CD4-positive, CD25-positive, alpha-beta regulatory T cell (primary cell): Measurements from ENCODE around the gene CHGA. TPM values are rescaled to one million over a fixed set of nuclear protein-coding genes. Genes with fewer than 3 reads are reported as not detected.

ENCODE experiments used
- ATAC-seq, 2 donors: fragments of 150-1000 bp; cut with Tn5 transposase; one replicate each; pipeline ENCODE4 v1.10.0; 2021; ENCODE audit warnings: low read depth in 2 of 2, moderate number of reproducible peaks in 2 of 2, moderate library complexity in 1 of 2
- DNase-seq, 3 donors: peaks; one replicate each; pipeline versions ENCODE4 v3.0.0 to v3.0.0-alpha.2; 2012 to 2022; ENCODE audit warnings: mixed read lengths in 1 of 3
- H3K27ac ChIP-seq: one replicate; pipeline ENCODE4 v1.7.0; 2013; ENCODE audit warnings: mild to moderate bottlenecking, low read length; ENCODE audit not compliant: insufficient read depth, poor library complexity, severe bottlenecking
- H3K27me3 ChIP-seq: one replicate; pipeline ENCODE4 v1.7.0; 2013; ENCODE audit warnings: low read length; ENCODE audit not compliant: control insufficient read depth, insufficient read depth
- H3K36me3 ChIP-seq: one replicate; pipeline ENCODE4 v1.7.0; 2013; ENCODE audit warnings: mild to moderate bottlenecking, low read length, moderate library complexity; ENCODE audit not compliant: control insufficient read depth, insufficient read depth
- H3K4me1 ChIP-seq: 2 replicates; pipeline ENCODE4 v1.7.0; 2013; ENCODE audit warnings: mild to moderate bottlenecking, low read length; ENCODE audit not compliant: insufficient read depth, control insufficient read depth, poor library complexity, severe bottlenecking
- H3K4me3 ChIP-seq: one replicate; pipeline ENCODE4 v1.7.0; 2013; ENCODE audit warnings: low read depth, mild to moderate bottlenecking, low read length, moderate library complexity
- H3K9me3 ChIP-seq, 2 experiments: 1 replicate in 1 of 2; 2 replicates in 1 of 2; pipeline ENCODE4 v1.7.0; 2013; ENCODE audit warnings: low read length in 2 of 2, mild to moderate bottlenecking in 1 of 2, moderate library complexity in 1 of 2; ENCODE audit not compliant: control insufficient read depth in 2 of 2
- H3K27ac Mint-ChIP-seq, 3 donors: one replicate each; pipeline ENCODE4 v1.8.0; 2020 to 2022; ENCODE audit warnings: mild to moderate bottlenecking in 3 of 3, mixed read lengths in 3 of 3, moderate library complexity in 2 of 3
- H3K27me3 Mint-ChIP-seq: one replicate; pipeline ENCODE4 v1.8.0; 2022; ENCODE audit warnings: mild to moderate bottlenecking, mixed read lengths
- H3K36me3 Mint-ChIP-seq: one replicate; pipeline ENCODE4 v1.8.0; 2020; ENCODE audit warnings: mixed read lengths
- H3K4me1 Mint-ChIP-seq, 4 donors: one replicate each; pipeline ENCODE4 v1.8.0; 2020 to 2022; ENCODE audit warnings: mixed read lengths in 4 of 4, mild to moderate bottlenecking in 1 of 4
- H3K4me3 Mint-ChIP-seq, 4 donors: one replicate each; pipeline ENCODE4 v1.8.0; 2020 to 2022; ENCODE audit warnings: mild to moderate bottlenecking in 4 of 4, mixed read lengths in 4 of 4, moderate library complexity in 3 of 4
- H3K9me3 Mint-ChIP-seq, 7 donors: one replicate each; pipeline ENCODE4 v1.8.0; 2020 to 2022; ENCODE audit warnings: mixed read lengths in 7 of 7, mild to moderate bottlenecking in 3 of 7, moderate library complexity in 2 of 7
- polyA plus RNA-seq, 4 donors: library from polyadenylated mRNA; unstranded; fragments of 300-500 nt; fragmentation: Illumina TruSeq; gene quantifications; one replicate each; pipeline ENCODE4 v1.2.3, GENCODE V29; 2021
- total RNA-seq: library from RNA; stranded (reverse); gene quantifications from one replicate; pipeline ENCODE4 v1.2.3, GENCODE V29; 2022

Gene CHGA
- total and polyA plus RNA-seq, 5 donors from 2014 or later: 0.21 to 0.72 (median 0.33) TPM; not detected in 1

- no peak for DNase-seq
- Mint-ChIP-seq H3K4me1 (peaks cover 0 to 11% (median 3%) of the 10 kb centered on the region in 4 donors), H3K4me3 (no peak overlapping the region), H3K36me3 (peaks cover 18% of the 10 kb centered on the region), H3K27me3 (no peaks in the 10 kb centered on the region), H3K27ac (no peak overlapping the region), H3K9me3 (peaks cover 0 to 4% (median 1%) of the 10 kb centered on the region in 7 donors)
- no peaks in the 10 kb centered on the region for H3K9me3 ChIP-seq
- H3K27me3 ChIP-seq: no peaks in the 10 kb centered on the region
- ATAC-seq: no peak
- H3K36me3 ChIP-seq: peaks cover 20% of the 10 kb centered on the region
- no peak overlapping the region for H3K27ac ChIP-seq
- H3K4me1 ChIP-seq: no peaks in the 10 kb centered on the region
- no peak overlapping the region for H3K4me3 ChIP-seq
Measured at GRCh38 chr14:92962831-92963095, 39.8 kb downstream of the CHGA start.

- peaks cover 0 to 4% (median 1%) of the 10 kb centered on the region in 7 donors for H3K9me3 Mint-ChIP-seq
- peaks cover 0 to 11% (median 3%) of the 10 kb centered on the region in 4 donors for H3K4me1 Mint-ChIP-seq
- Histone ChIP-seq H3K36me3 (peaks cover 13% of the 10 kb centered on the region), H3K27ac (no peak overlapping the region), H3K4me1 (no peaks in the 10 kb centered on the region), H3K4me3 (no peak overlapping the region), H3K27me3 (no peaks in the 10 kb centered on the region), H3K9me3 (no peaks in the 10 kb centered on the region)
- DNase-seq: no peak
- H3K36me3 Mint-ChIP-seq: peaks cover 14% of the 10 kb centered on the region
- H3K27ac Mint-ChIP-seq: peak overlapping the region in 1 of 3 donors; percentile 32
- H3K4me3 Mint-ChIP-seq: no peak overlapping the region
- no peak for ATAC-seq
- no peaks in the 10 kb centered on the region for H3K27me3 Mint-ChIP-seq
Measured at GRCh38 chr14:92963301-92964123, 40.6 kb downstream of the CHGA start.

- H3K4me3 ChIP-seq: no peak overlapping the region
- Mint-ChIP-seq H3K36me3 (peaks cover 14% of the 10 kb centered on the region), H3K4me1 (peaks cover 0 to 11% (median 3%) of the 10 kb centered on the region in 4 donors), H3K4me3 (no peak overlapping the region), H3K27ac (peak overlapping the region in 2 of 3 donors; percentile 32 to 51), H3K9me3 (peaks cover 0 to 4% (median 2%) of the 10 kb centered on the region in 7 donors), H3K27me3 (no peaks in the 10 kb centered on the region)
- no peak for DNase-seq
- ATAC-seq: no peak
- peaks cover 13% of the 10 kb centered on the region for H3K36me3 ChIP-seq
- H3K27ac ChIP-seq: no peak overlapping the region
- no peaks in the 10 kb centered on the region for H3K27me3 ChIP-seq
- H3K4me1 ChIP-seq: no peaks in the 10 kb centered on the region
- no peaks in the 10 kb centered on the region for H3K9me3 ChIP-seq
Measured at GRCh38 chr14:92964124-92965109, 41.5 kb downstream of the CHGA start.

- no peaks in the 10 kb centered on the region for H3K27me3 ChIP-seq
- H3K9me3 ChIP-seq: no peaks in the 10 kb centered on the region
- H3K27ac Mint-ChIP-seq: no peak overlapping the region
- peaks cover 13% of the 10 kb centered on the region for H3K36me3 ChIP-seq
- no peak overlapping the region for H3K27ac ChIP-seq
- peaks cover 0 to 11% (median 3%) of the 10 kb centered on the region in 4 donors for H3K4me1 Mint-ChIP-seq
- H3K9me3 Mint-ChIP-seq: peaks cover 0 to 4% (median 2%) of the 10 kb centered on the region in 7 donors
- DNase-seq (no peak), ATAC-seq (no peak)
- no peaks in the 10 kb centered on the region for H3K27me3 Mint-ChIP-seq
- H3K4me3 Mint-ChIP-seq: no peak overlapping the region
- peaks cover 14% of the 10 kb centered on the region for H3K36me3 Mint-ChIP-seq
- H3K4me3 ChIP-seq: no peak overlapping the region
- no peaks in the 10 kb centered on the region for H3K4me1 ChIP-seq
Measured at GRCh38 chr14:92965281-92965680, 42.3 kb downstream of the CHGA start.

- no peaks in the 10 kb centered on the region for H3K9me3 ChIP-seq
- peaks cover 0 to 19% (median 3%) of the 10 kb centered on the region in 4 donors for H3K4me1 Mint-ChIP-seq
- H3K36me3 ChIP-seq: no peaks in the 10 kb centered on the region
- H3K27ac Mint-ChIP-seq: no peak overlapping the region
- no peaks in the 10 kb centered on the region for H3K27me3 Mint-ChIP-seq
- H3K27me3 ChIP-seq: no peaks in the 10 kb centered on the region
- peaks cover 0 to 4% (median 2%) of the 10 kb centered on the region in 7 donors for H3K9me3 Mint-ChIP-seq
- ATAC-seq: no peak
- no peaks in the 10 kb centered on the region for H3K4me1 ChIP-seq
- H3K36me3 Mint-ChIP-seq: peaks cover 20% of the 10 kb centered on the region
- H3K4me3 ChIP-seq: no peak overlapping the region
- H3K4me3 Mint-ChIP-seq: no peak overlapping the region
- H3K27ac ChIP-seq: no peak overlapping the region
- DNase-seq: no peak
Measured at GRCh38 chr14:92967346-92967926, 44.5 kb downstream of the CHGA start.

GRCh38 chr14:92968291-92969020 lies 45.5 kb downstream of the CHGA start:
- no peaks in the 10 kb centered on the region for H3K36me3 ChIP-seq
- no peaks in the 10 kb centered on the region for H3K4me1 ChIP-seq
- no peak for DNase-seq
- no peak overlapping the region for H3K4me3 Mint-ChIP-seq
- peaks cover 26% of the 10 kb centered on the region for H3K36me3 Mint-ChIP-seq
- no peak overlapping the region for H3K27ac ChIP-seq
- peaks cover 0 to 19% (median 5%) of the 10 kb centered on the region in 4 donors for H3K4me1 Mint-ChIP-seq
- no peaks in the 10 kb centered on the region for H3K27me3 Mint-ChIP-seq
- H3K4me3 ChIP-seq: no peak overlapping the region
- no peak for ATAC-seq
- no peaks in the 10 kb centered on the region for H3K9me3 ChIP-seq
- peaks cover 0 to 6% (median 2%) of the 10 kb centered on the region in 7 donors for H3K9me3 Mint-ChIP-seq
- H3K27ac Mint-ChIP-seq: no peak overlapping the region
- no peaks in the 10 kb centered on the region for H3K27me3 ChIP-seq

- no peak overlapping the region for H3K27ac ChIP-seq
- no peaks in the 10 kb centered on the region for H3K36me3 ChIP-seq
- H3K9me3 ChIP-seq: no peaks in the 10 kb centered on the region
- no peaks in the 10 kb centered on the region for H3K4me1 ChIP-seq
- ATAC-seq (no peak), DNase-seq (no peak)
- Mint-ChIP-seq H3K36me3 (peaks cover 23% of the 10 kb centered on the region), H3K9me3 (peaks cover 0 to 6% (median 2%) of the 10 kb centered on the region in 7 donors), H3K27me3 (no peaks in the 10 kb centered on the region), H3K4me1 (peaks cover 0 to 17% (median 3%) of the 10 kb centered on the region in 4 donors), H3K4me3 (no peak overlapping the region), H3K27ac (no peak overlapping the region)
- no peak overlapping the region for H3K4me3 ChIP-seq
- H3K27me3 ChIP-seq: no peaks in the 10 kb centered on the region
Measured at GRCh38 chr14:92969430-92969829, 46.5 kb downstream of the CHGA start.
